ENCODE data around the gene PFN4.
"Not testable (repeated sequence)": the region's sequence is repeated elsewhere in the genome, so short reads cannot be mapped to it uniquely, and the experiment has no call there.

Gene PFN4

GRCh38 chr2:24123195-24123921 lies at the start of gene PFN4, which contains the start of gene FAM228B:
PFN4 (minus strand) TSS chr2:24123334; CDS start chr2:24122535, 799 bp downstream.
FAM228B (plus strand) TSS chr2:24123469; CDS start chr2:24124362, 893 bp downstream.
- DNase-seq: peak; percentile 63

- DNase-seq: no peak
Measured at GRCh38 chr2:24169023-24169422, 45.9 kb upstream of the PFN4 start.

GRCh38 chr2:24164416-24164973 lies 41.4 kb upstream of the PFN4 start:
- no peak for DNase-seq

GRCh38 chr2:24163601-24164000 lies 40.5 kb upstream of the PFN4 start:
- no peak for DNase-seq

- no peak for DNase-seq
Measured at GRCh38 chr2:24163186-24163585, 40.1 kb upstream of the PFN4 start.

GRCh38 chr2:24162494-24162893 lies 39.4 kb upstream of the PFN4 start:
- DNase-seq: no peak

- no peak for DNase-seq
Measured at GRCh38 chr2:24160761-24161160, 37.6 kb upstream of the PFN4 start.

GRCh38 chr2:24159708-24160107 lies 36.6 kb upstream of the PFN4 start:
- DNase-seq: no peak

GRCh38 chr2:24158131-24158530 lies 35.0 kb upstream of the PFN4 start:
- no peak for DNase-seq

- no peak for DNase-seq
Measured at GRCh38 chr2:24153478-24153877, 30.3 kb upstream of the PFN4 start.

GRCh38 chr2:24152413-24153197 lies 29.5 kb upstream of the PFN4 start:
- no peak for DNase-seq

GRCh38 chr2:24147364-24147763 lies 24.2 kb upstream of the PFN4 start:
- DNase-seq: no peak

- not testable (repeated sequence) for DNase-seq
Measured at GRCh38 chr2:24140305-24140704, 17.2 kb upstream of the PFN4 start.

- DNase-seq: no peak
Measured at GRCh38 chr2:24132543-24132942, 9.4 kb upstream of the PFN4 start.

- no peak for DNase-seq
Measured at GRCh38 chr2:24125956-24126355, 2.8 kb upstream of the PFN4 start.

GRCh38 chr2:24123922-24124580 lies 917 bp upstream of the PFN4 start:
- no peak for DNase-seq

- no peak for DNase-seq
Measured at GRCh38 chr2:24122366-24123194, 554 bp downstream of the PFN4 start.

- DNase-seq: no peak
Measured at GRCh38 chr2:24121469-24121868, 1.7 kb downstream of the PFN4 start.

GRCh38 chr2:24121066-24121465 lies 2.1 kb downstream of the PFN4 start:
- DNase-seq: no peak

GRCh38 chr2:24117902-24118301 lies 5.2 kb downstream of the PFN4 start:
- DNase-seq: no peak

- no peak for DNase-seq
Measured at GRCh38 chr2:24115057-24115456, 8.1 kb downstream of the PFN4 start.

GRCh38 chr2:24111407-24111901 lies 11.7 kb downstream of the PFN4 start:
- no peak for DNase-seq

Measured in stimulated activated naive CD4-positive, alpha-beta T cell treated with Interleukin-2 at 50 U/mL for 16 hours (primary cell).